ENCODE results near the gene TPO. TPM values are rescaled to one million over a fixed set of nuclear protein-coding genes. Genes with fewer than 3 reads are reported as not detected.
A peak's percentile ranks its signal among the peaks of the same experiment; 100 is the strongest.

TPO gene
- total RNA-seq, 4 donors from 2014 or later, result 7.2 to 32.6 (median 16.6) TPM

DNA sequence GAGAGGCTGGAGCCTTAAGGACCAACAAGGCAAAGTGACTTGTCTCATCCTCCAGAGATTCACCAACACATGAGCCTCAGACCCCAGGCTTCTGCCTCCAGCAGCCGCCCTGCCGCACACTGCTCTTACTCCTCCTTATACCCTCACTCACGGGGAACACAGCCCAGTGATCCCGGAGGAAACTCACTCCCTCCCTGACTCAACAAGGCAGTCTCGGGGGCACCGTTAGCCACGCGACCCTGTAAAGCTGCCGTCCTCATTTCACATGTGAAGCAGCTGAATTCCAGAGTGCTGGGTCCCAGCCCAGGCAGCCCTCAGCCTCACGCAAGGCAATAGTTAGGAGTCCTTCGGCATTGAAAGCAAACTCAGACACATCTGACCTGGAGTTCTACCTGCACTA, 129.7 kb downstream of the TPO start:
- H3K27ac ChIP-seq, result no peak overlapping the region
- no peaks in the 10 kb centered on the region for H3K9me3 ChIP-seq
- no peaks in the 10 kb centered on the region for H3K27me3 ChIP-seq
- no peak overlapping the region for H3K4me3 ChIP-seq
- 68% methylated on average over 11 of the region's 11 CpGs for WGBS, 2 donors
- DNase-seq (ENCODE audit: low spot score in 2 of 2), result no peak
- no peaks in the 10 kb centered on the region for H3K36me3 ChIP-seq
- H3K4me1 ChIP-seq, result peaks cover 0 to 9% (median 0%) of the 10 kb centered on the region in 4 donors
- TF ChIP-seq POLR2A (IDR thresholded peaks at IDR 0.05) (no peak), EP300 (IDR thresholded peaks at IDR 0.05) (no peak)
- TF ChIP-seq, protein P1, sequence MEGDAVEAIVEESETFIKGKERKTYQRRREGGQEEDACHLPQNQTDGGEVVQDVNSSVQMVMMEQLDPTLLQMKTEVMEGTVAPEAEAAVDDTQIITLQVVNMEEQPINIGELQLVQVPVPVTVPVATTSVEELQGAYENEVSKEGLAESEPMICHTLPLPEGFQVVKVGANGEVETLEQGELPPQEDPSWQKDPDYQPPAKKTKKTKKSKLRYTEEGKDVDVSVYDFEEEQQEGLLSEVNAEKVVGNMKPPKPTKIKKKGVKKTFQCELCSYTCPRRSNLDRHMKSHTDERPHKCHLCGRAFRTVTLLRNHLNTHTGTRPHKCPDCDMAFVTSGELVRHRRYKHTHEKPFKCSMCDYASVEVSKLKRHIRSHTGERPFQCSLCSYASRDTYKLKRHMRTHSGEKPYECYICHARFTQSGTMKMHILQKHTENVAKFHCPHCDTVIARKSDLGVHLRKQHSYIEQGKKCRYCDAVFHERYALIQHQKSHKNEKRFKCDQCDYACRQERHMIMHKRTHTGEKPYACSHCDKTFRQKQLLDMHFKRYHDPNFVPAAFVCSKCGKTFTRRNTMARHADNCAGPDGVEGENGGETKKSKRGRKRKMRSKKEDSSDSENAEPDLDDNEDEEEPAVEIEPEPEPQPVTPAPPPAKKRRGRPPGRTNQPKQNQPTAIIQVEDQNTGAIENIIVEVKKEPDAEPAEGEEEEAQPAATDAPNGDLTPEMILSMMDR (IDR thresholded peaks at IDR 0.05), result no peak

DNA sequence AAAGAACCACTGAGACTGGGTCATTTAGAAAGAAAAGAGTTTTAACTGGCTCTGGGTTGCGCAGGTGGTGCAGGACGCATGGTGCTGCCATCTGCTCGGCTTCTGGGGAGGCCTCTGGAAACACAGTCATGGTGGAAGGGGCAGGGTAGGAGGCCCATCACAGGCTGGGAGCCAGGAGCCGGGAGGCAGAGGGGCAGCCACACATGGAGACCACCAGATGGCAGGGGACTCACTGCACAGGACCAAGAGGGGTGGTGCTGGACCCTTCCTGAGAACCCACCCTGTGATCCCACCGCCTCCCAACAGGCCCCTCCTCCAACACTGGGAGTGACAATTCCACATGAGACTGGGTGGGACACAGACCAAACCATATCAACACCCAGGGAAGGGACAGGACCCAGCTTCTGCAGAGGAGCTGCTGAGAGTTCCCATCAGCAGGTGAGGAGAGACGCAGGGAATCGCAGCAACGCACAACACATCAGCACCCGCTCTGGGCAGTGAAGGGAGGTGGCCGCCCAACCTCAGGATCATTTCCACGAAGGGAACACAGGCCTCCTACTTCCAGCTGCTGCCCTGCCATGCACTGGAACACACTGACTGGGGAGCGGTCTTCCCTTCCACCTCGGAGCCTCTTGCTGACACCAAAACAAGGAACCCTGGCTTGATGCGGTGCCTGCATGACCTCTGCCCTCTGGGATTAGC, 130.7 kb downstream of the TPO start:
- Histone ChIP-seq H3K9me3 (no peaks in the 10 kb centered on the region), H3K36me3 (no peaks in the 10 kb centered on the region), H3K27me3 (no peaks in the 10 kb centered on the region), H3K27ac (no peak overlapping the region), H3K4me3 (no peak overlapping the region), H3K4me1 (peaks cover 0 to 9% (median 0%) of the 10 kb centered on the region in 4 donors)
- WGBS, 2 donors, result 92 to 98% methylated on average over 12 of the region's 14 CpGs
- no peak for DNase-seq (ENCODE audit: low spot score in 2 of 2)
- TF ChIP-seq POLR2A (IDR thresholded peaks at IDR 0.05), result no peak
- no peak for TF ChIP-seq EP300 (IDR thresholded peaks at IDR 0.05)
- TF ChIP-seq, protein P1 (IDR thresholded peaks at IDR 0.05), result no peak

GRCh38 chr2:1544478-1545069, 131.3 kb downstream of the TPO start:
- Histone ChIP-seq H3K36me3 (no peaks in the 10 kb centered on the region), H3K27ac (no peak overlapping the region), H3K4me3 (no peak overlapping the region), H3K9me3 (no peaks in the 10 kb centered on the region), H3K4me1 (peaks cover 0 to 9% (median 0%) of the 10 kb centered on the region in 4 donors), H3K27me3 (no peaks in the 10 kb centered on the region)
- WGBS, 2 donors, result 62 to 70% methylated on average over 4 of the region's 4 CpGs
- DNase-seq (ENCODE audit: low spot score in 2 of 2), result no peak
- TF ChIP-seq, protein P1 (IDR thresholded peaks at IDR 0.05), result no peak
- TF ChIP-seq EP300 (IDR thresholded peaks at IDR 0.05) (no peak), POLR2A (IDR thresholded peaks at IDR 0.05) (no peak)

DNA sequence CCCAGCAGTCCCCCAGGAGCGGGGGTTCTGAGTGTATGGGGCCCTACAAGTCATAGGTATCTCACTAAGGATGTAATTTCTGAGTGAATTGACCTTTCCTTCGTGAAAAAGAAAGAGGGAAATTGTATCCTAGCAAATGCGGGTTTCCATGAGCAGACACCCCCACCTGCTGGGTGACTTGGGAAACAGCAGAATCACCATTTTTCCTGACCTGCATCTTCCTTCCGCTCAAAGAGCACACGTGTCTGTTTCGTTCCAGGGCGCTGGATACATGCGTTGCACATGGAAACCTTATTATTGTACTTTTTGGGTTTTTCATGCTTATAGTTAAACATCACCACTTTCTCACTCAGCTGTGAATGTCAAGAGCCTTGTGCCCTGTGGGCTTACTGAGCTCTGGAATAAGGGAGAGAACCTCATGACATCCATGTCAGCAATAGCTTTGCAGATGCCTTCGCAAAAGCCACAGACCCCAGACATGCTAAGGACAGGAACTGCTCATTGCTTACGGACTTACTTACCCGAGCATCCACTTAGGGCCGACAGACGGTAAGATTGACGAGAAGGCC, 132.8 kb downstream of the TPO start:
- Histone ChIP-seq H3K4me3 (no peak overlapping the region), H3K36me3 (no peaks in the 10 kb centered on the region), H3K9me3 (no peaks in the 10 kb centered on the region), H3K27ac (no peak overlapping the region), H3K4me1 (peaks cover 0 to 19% (median 4%) of the 10 kb centered on the region in 4 donors), H3K27me3 (no peaks in the 10 kb centered on the region)
- WGBS, 2 donors, result 37 to 40% methylated on average over 14 of the region's 14 CpGs
- peak in 1 of 2 donors; percentile 51 for DNase-seq (ENCODE audit: low spot score in 2 of 2)
- TF ChIP-seq, protein P1 (IDR thresholded peaks at IDR 0.05), result peak; percentile 67 to 84 (median 78)
- TF ChIP-seq POLR2A (IDR thresholded peaks at IDR 0.05) (no peak), EP300 (IDR thresholded peaks at IDR 0.05) (no peak)

GRCh38 chr2:1546901-1547300, 133.6 kb downstream of the TPO start:
- H3K9me3 ChIP-seq, result no peaks in the 10 kb centered on the region
- WGBS, 2 donors, result 84 to 85% methylated on average over 10 of the region's 10 CpGs
- DNase-seq (ENCODE audit: low spot score in 2 of 2), result no peak
- H3K4me1 ChIP-seq, result peaks cover 0 to 19% (median 4%) of the 10 kb centered on the region in 4 donors
- no peaks in the 10 kb centered on the region for H3K36me3 ChIP-seq
- H3K27me3 ChIP-seq, result no peaks in the 10 kb centered on the region
- no peak overlapping the region for H3K4me3 ChIP-seq
- TF ChIP-seq EP300 (IDR thresholded peaks at IDR 0.05) (no peak), POLR2A (IDR thresholded peaks at IDR 0.05) (no peak)
- TF ChIP-seq, protein P1 (IDR thresholded peaks at IDR 0.05), result no peak
- no peak overlapping the region for H3K27ac ChIP-seq
